Activated effector memory CD4-positive, alpha-beta T cell treated with anti-CD3 and anti-CD28 coated beads, Interleukin-2, amount 50 U/mL, for 16 hours (primary cell): ENCODE results near the gene ECSIT.
A peak's percentile ranks its signal among the peaks of the same experiment; 100 is the strongest.

ENCODE experiments used
- DNase-seq: peaks from one replicate; pipeline ENCODE4 v3.0.0-alpha.2; 2020

The ECSIT gene

GRCh38 chr19:11549386-11549953 lies 20.5 kb upstream of the ECSIT start:
- no peak for DNase-seq

- no peak for DNase-seq
Observed at GRCh38 chr19:11547929-11548700, 19.2 kb upstream of the ECSIT start.

GRCh38 chr19:11541238-11541637 lies 12.3 kb upstream of the ECSIT start:
- DNase-seq = no peak

- DNase-seq = no peak
Observed at GRCh38 chr19:11540645-11541044, 11.7 kb upstream of the ECSIT start.

GRCh38 chr19:11539495-11540365 lies 10.8 kb upstream of the ECSIT start:
- no peak for DNase-seq

GRCh38 chr19:11538232-11539036 lies 9.5 kb upstream of the ECSIT start, which contains the start of gene CNN1:
TSS of gene CNN1 (plus strand) at chr19:11538851. CDS start at chr19:11538928, 77 bp downstream.
- DNase-seq = no peak

GRCh38 chr19:11535792-11536595 lies 7.1 kb upstream of the ECSIT start:
- peak; percentile 95 for DNase-seq

GRCh38 chr19:11534948-11535347 lies 6.0 kb upstream of the ECSIT start:
- DNase-seq = no peak

GRCh38 chr19:11534538-11534937 lies 5.6 kb upstream of the ECSIT start:
- DNase-seq = no peak

GRCh38 chr19:11530432-11530831 lies 1.5 kb upstream of the ECSIT start:
- DNase-seq = peak; percentile 74

- DNase-seq = no peak
Observed at GRCh38 chr19:11519138-11519537, 9.8 kb downstream of the ECSIT start.

GRCh38 chr19:11513946-11514345 lies 15.0 kb downstream of the ECSIT start:
- no peak for DNase-seq

- no peak for DNase-seq
Observed at GRCh38 chr19:11510444-11510843, 18.5 kb downstream of the ECSIT start.

- no peak for DNase-seq
Observed at GRCh38 chr19:11507370-11508078, 21.4 kb downstream of the ECSIT start.

GRCh38 chr19:11506967-11507366 lies 22.0 kb downstream of the ECSIT start:
- no peak for DNase-seq

GRCh38 chr19:11506101-11506555 lies 22.8 kb downstream of the ECSIT start:
- DNase-seq = no peak

- peak; percentile 98 for DNase-seq
Observed at GRCh38 chr19:11505504-11506100, 23.3 kb downstream of the ECSIT start, which contains the start of gene ZNF653. TSS of gene ZNF653 (minus strand) at chr19:11505839. CDS start at chr19:11505786, 53 bp downstream.

GRCh38 chr19:11505032-11505503 lies 23.9 kb downstream of the ECSIT start:
- DNase-seq = peak; percentile 98

- no peak for DNase-seq
Observed at GRCh38 chr19:11504502-11505031, 24.4 kb downstream of the ECSIT start.

- no peak for DNase-seq
Observed at GRCh38 chr19:11499890-11500420, 29.0 kb downstream of the ECSIT start.
